IPS-NIHi11 (cell line): ENCODE data around the gene GNG12.

Experiments used
- DNase-seq: peaks from one replicate; pipeline ENCODE4 v3.0.0; 2012; ENCODE audit warnings: mixed read lengths, low spot score

The GNG12 gene

GRCh38 chr1:67832737-67833601 is at the start of gene GNG12:
Gene GNG12, minus strand, starts transcription at chr1:67833467. Its CDS starts 125,781 bp downstream, at chr1:67707686.
- peak; percentile 89 for DNase-seq

- no peak for DNase-seq
Observed at GRCh38 chr1:67882196-67882958, 49.1 kb upstream of the GNG12 start.

GRCh38 chr1:67880056-67880601 is 46.9 kb upstream of the GNG12 start:
- no peak for DNase-seq

GRCh38 chr1:67879485-67879884 is 46.2 kb upstream of the GNG12 start:
- DNase-seq = no peak

- no peak for DNase-seq
Observed at GRCh38 chr1:67874501-67875111, 41.3 kb upstream of the GNG12 start.

- DNase-seq = no peak
Observed at GRCh38 chr1:67869233-67869632, 36.0 kb upstream of the GNG12 start.

GRCh38 chr1:67863637-67864036 is 30.4 kb upstream of the GNG12 start:
- DNase-seq = no peak

GRCh38 chr1:67862685-67863084 is 29.4 kb upstream of the GNG12 start:
- no peak for DNase-seq

GRCh38 chr1:67861856-67862516 is 28.7 kb upstream of the GNG12 start:
- no peak for DNase-seq

- DNase-seq = no peak
Observed at GRCh38 chr1:67860776-67861175, 27.5 kb upstream of the GNG12 start.

- no peak for DNase-seq
Observed at GRCh38 chr1:67856921-67857320, 23.7 kb upstream of the GNG12 start.

- DNase-seq = no peak
Observed at GRCh38 chr1:67855961-67856360, 22.7 kb upstream of the GNG12 start.

GRCh38 chr1:67855444-67855843 is 22.2 kb upstream of the GNG12 start:
- DNase-seq = no peak

- DNase-seq = peak; percentile 85
Observed at GRCh38 chr1:67853704-67854103, 20.4 kb upstream of the GNG12 start.

GRCh38 chr1:67851800-67852199 is 18.5 kb upstream of the GNG12 start:
- DNase-seq = no peak

GRCh38 chr1:67850611-67851075 is 17.4 kb upstream of the GNG12 start:
- DNase-seq = peak; percentile 14

GRCh38 chr1:67850151-67850551 is 16.9 kb upstream of the GNG12 start:
- DNase-seq = peak; percentile 18

GRCh38 chr1:67847466-67847865 is 14.2 kb upstream of the GNG12 start:
- no peak for DNase-seq

- DNase-seq = no peak
Observed at GRCh38 chr1:67846538-67846937, 13.3 kb upstream of the GNG12 start.

- DNase-seq = no peak
Observed at GRCh38 chr1:67844988-67845387, 11.7 kb upstream of the GNG12 start.

- DNase-seq = no peak
Observed at GRCh38 chr1:67843746-67844145, 10.5 kb upstream of the GNG12 start.

GRCh38 chr1:67843331-67843730 is 10.1 kb upstream of the GNG12 start:
- no peak for DNase-seq
